Prostate gland (tissue), 2 donors: Measurements from ENCODE around the gene ABCA5.

Source experiments
- POLR2AphosphoS5 ChIP-seq: sonication (generic); formaldehyde crosslinking; IDR thresholded peaks from one replicate; pipeline ENCODE4 v1.6.1; 2017; ENCODE audit warnings: antibody characterized with exemption
- TF ChIP-seq, protein P1 (sequence below), 4 experiments: fragments of 200-600 bp in 2 of 4; fragments of 450-650 bp in 2 of 4; sonication (generic) in 2 of 4; IDR thresholded peaks; 1 replicate in 3 of 4; 2 replicates in 1 of 4; pipeline ENCODE4 v1.5.1; 2016 to 2019; ENCODE audit warnings: antibody characterized with exemption in 4 of 4, mild to moderate bottlenecking in 2 of 4, moderate library complexity in 2 of 4

DNA sequence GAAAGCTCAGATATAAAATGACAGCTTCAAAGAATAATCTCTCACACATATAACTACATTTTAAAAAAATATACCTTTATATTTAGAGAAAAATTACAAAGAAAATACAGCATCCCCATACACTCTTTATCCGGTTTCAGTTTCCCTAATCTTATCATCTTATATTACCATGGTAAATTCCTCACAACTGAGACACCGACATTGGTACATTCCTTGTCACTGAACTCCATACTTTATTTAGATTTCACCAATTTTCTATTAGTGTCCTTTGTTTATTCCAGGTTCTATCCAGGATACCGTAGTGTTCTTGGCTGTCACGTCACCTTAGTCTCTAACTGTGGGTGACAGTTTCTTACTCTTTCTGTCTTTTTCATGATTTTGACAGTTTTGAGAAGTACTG, 76.3 kb downstream of the ABCA5 start:
- TF ChIP-seq, protein P1, sequence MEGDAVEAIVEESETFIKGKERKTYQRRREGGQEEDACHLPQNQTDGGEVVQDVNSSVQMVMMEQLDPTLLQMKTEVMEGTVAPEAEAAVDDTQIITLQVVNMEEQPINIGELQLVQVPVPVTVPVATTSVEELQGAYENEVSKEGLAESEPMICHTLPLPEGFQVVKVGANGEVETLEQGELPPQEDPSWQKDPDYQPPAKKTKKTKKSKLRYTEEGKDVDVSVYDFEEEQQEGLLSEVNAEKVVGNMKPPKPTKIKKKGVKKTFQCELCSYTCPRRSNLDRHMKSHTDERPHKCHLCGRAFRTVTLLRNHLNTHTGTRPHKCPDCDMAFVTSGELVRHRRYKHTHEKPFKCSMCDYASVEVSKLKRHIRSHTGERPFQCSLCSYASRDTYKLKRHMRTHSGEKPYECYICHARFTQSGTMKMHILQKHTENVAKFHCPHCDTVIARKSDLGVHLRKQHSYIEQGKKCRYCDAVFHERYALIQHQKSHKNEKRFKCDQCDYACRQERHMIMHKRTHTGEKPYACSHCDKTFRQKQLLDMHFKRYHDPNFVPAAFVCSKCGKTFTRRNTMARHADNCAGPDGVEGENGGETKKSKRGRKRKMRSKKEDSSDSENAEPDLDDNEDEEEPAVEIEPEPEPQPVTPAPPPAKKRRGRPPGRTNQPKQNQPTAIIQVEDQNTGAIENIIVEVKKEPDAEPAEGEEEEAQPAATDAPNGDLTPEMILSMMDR (IDR thresholded peaks at IDR 0.05) = no peak
- TF ChIP-seq POLR2AphosphoS5 = no peak
